Tibial artery (tissue), 4 donors: Measurements from ENCODE around the gene HIGD1A.

Experiments used
- DNase-seq, 2 donors: peaks; one replicate each; pipeline ENCODE4 v3.0.0-alpha.2; 2019
- H3K27ac ChIP-seq, 2 donors: fragments of 200-600 bp; sonication (generic) in 1 of 2; 1 replicate in 1 of 2; 2 replicates in 1 of 2; pipeline ENCODE4 v1.5.1; 2018 to 2019; ENCODE audit warnings: mild to moderate bottlenecking in 1 of 2
- H3K27me3 ChIP-seq, 2 donors: fragments of 200-600 bp; sonication (generic) in 1 of 2; one replicate each; pipeline versions ENCODE4 v1.5.1 to v1.6.0; 2016 to 2019
- H3K36me3 ChIP-seq, 3 donors: fragments of 200-600 bp; sonication (generic) in 2 of 3; one replicate each; pipeline ENCODE4 v1.5.1; 2016 to 2019; ENCODE audit warnings: mild to moderate bottlenecking in 2 of 3
- H3K4me1 ChIP-seq, 4 donors: fragments of 200-600 bp; sonication (generic) in 2 of 4; 1 replicate in 3 of 4; 2 replicates in 1 of 4; pipeline ENCODE4 v1.5.1; 2016 to 2019
- H3K4me3 ChIP-seq, 2 donors: fragments of 200-600 bp; sonication (generic) in 1 of 2; 1 replicate in 1 of 2; 2 replicates in 1 of 2; pipeline ENCODE4 v1.5.1; 2018 to 2019; ENCODE audit warnings: mild to moderate bottlenecking in 2 of 2
- H3K9me3 ChIP-seq, 3 donors: fragments of 200-600 bp; sonication (generic) in 1 of 3; one replicate each; pipeline ENCODE4 v1.5.1; 2016 to 2019
- CTCF ChIP-seq, 2 experiments: fragments of 200-600 bp in 1 of 2; fragments of 450-650 bp in 1 of 2; IDR thresholded peaks; one replicate each; pipeline ENCODE4 v1.5.1; 2017 to 2019; ENCODE audit warnings: antibody characterized with exemption in 2 of 2, mild to moderate bottlenecking in 1 of 2, moderate library complexity in 1 of 2
- intact Hi-C: fragments of 100-400 bp; cut with DNase I; formaldehyde crosslinking; loops from one replicate; pipeline ENCODE4 v1.15.0; 2023; ENCODE audit warnings: low total_unique reads

HIGD1A gene

GRCh38 chr3:42804106-42804830 lies at the start of gene HIGD1A:
Gene HIGD1A, minus strand, starts transcription at chr3:42804490. Its CDS starts 10,237 bp downstream, at chr3:42794253.
- peak within 1 kb of the TSS; percentile 94 to 97 for H3K27ac ChIP-seq
- no peaks in the 10 kb centered on the region for H3K9me3 ChIP-seq
- H3K36me3 ChIP-seq = no peaks in the 10 kb centered on the region
- peak within 1 kb of the TSS; percentile 80 to 92 for H3K4me3 ChIP-seq
- peak; percentile 97 to 98 for DNase-seq
- peaks cover 0 to 2% of the 10 kb centered on the region in 2 donors for H3K27me3 ChIP-seq
- no peak for TF ChIP-seq CTCF (IDR thresholded peaks at IDR 0.05)
- intact Hi-C loops = no loop called here
- H3K4me1 ChIP-seq = peaks cover 0 to 39% (median 22%) of the 10 kb centered on the region in 4 donors

GRCh38 chr3:42853739-42854302 lies 49.5 kb upstream of the HIGD1A start:
- H3K4me1 ChIP-seq = peaks cover 0 to 34% (median 23%) of the 10 kb centered on the region in 4 donors
- intact Hi-C loops = no loop called here
- no peak overlapping the region for H3K4me3 ChIP-seq
- no peak for DNase-seq
- no peaks in the 10 kb centered on the region for H3K27me3 ChIP-seq
- H3K36me3 ChIP-seq = peaks cover 0 to 4% (median 0%) of the 10 kb centered on the region in 3 donors
- H3K27ac ChIP-seq = no peak overlapping the region
- H3K9me3 ChIP-seq = no peaks in the 10 kb centered on the region
- TF ChIP-seq CTCF (IDR thresholded peaks at IDR 0.05) = no peak

GRCh38 chr3:42853056-42853455 lies 48.8 kb upstream of the HIGD1A start:
- no peak for DNase-seq
- no peak for TF ChIP-seq CTCF (IDR thresholded peaks at IDR 0.05)
- peaks cover 0 to 4% (median 0%) of the 10 kb centered on the region in 3 donors for H3K36me3 ChIP-seq
- H3K4me3 ChIP-seq = no peak overlapping the region
- intact Hi-C loops = no loop called here
- H3K27ac ChIP-seq = peak overlapping the region; percentile 58 to 75
- peaks cover 0 to 34% (median 23%) of the 10 kb centered on the region in 4 donors for H3K4me1 ChIP-seq
- H3K27me3 ChIP-seq = no peaks in the 10 kb centered on the region
- H3K9me3 ChIP-seq = no peaks in the 10 kb centered on the region

GRCh38 chr3:42852441-42852840 lies 48.2 kb upstream of the HIGD1A start:
- intact Hi-C loops = no loop called here
- Histone ChIP-seq H3K36me3 (no peaks in the 10 kb centered on the region), H3K4me3 (peak overlapping the region in 1 of 2 donors; percentile 1), H3K9me3 (no peaks in the 10 kb centered on the region), H3K27me3 (no peaks in the 10 kb centered on the region), H3K27ac (peak overlapping the region; percentile 58 to 75), H3K4me1 (peaks cover 0 to 39% (median 23%) of the 10 kb centered on the region in 4 donors)
- no peak for TF ChIP-seq CTCF (IDR thresholded peaks at IDR 0.05)
- peak in 1 of 2 donors; percentile 66 for DNase-seq

- no peak for TF ChIP-seq CTCF (IDR thresholded peaks at IDR 0.05)
- peaks cover under 1 to 50% (median 33%) of the 10 kb centered on the region in 4 donors for H3K4me1 ChIP-seq
Measured at GRCh38 chr3:42851228-42851834, 47.0 kb upstream of the HIGD1A start.

More at GRCh38 chr3:42851228-42851834, 47.0 kb upstream of the HIGD1A start:
- no peaks in the 10 kb centered on the region for H3K36me3 ChIP-seq
- no peak overlapping the region for H3K4me3 ChIP-seq
- peak overlapping the region; percentile 58 to 75 for H3K27ac ChIP-seq
- intact Hi-C loops = no loop called here
- DNase-seq = no peak
- H3K27me3 ChIP-seq = no peaks in the 10 kb centered on the region
- no peaks in the 10 kb centered on the region for H3K9me3 ChIP-seq
